ENCODE results near the gene FKBP10.
A peak's percentile ranks its signal among the peaks of the same experiment; 100 is the strongest.
"Not testable (repeated sequence)": the region's sequence is repeated elsewhere in the genome, so short reads cannot be mapped to it uniquely, and the experiment has no call there.

Gene FKBP10

GRCh38 chr17:41773731-41774193 is 39.0 kb upstream of the FKBP10 start:
- ATAC-seq: no peak
- TF ChIP-seq OSR1 (CRISPR knock-in tag; IDR thresholded peaks at IDR 0.05): no peak

- no peak for TF ChIP-seq ARNTL (CRISPR knock-in tag; IDR thresholded peaks at IDR 0.05; ENCODE audit: borderline replicate concordance, low read depth)
- no peak for ATAC-seq
These were observed 37.2 kb upstream of the FKBP10 start for GRCh38 chr17:41775394-41776226.

- ATAC-seq: not testable (repeated sequence)
These were observed 36.4 kb upstream of the FKBP10 start for GRCh38 chr17:41776262-41776900.

GRCh38 chr17:41777157-41777573 is 35.6 kb upstream of the FKBP10 start:
- peak; percentile 76 for ATAC-seq
- 0 out of 2 replicates have a peak, but pooled peaks have one; percentile 44 for TF ChIP-seq GLIS3 (CRISPR knock-in tag; IDR thresholded peaks at IDR 0.05)
- TF ChIP-seq TSHZ2 (CRISPR knock-in tag; IDR thresholded peaks at IDR 0.05): 0 out of 2 replicates have a peak, but pooled peaks have one; percentile 16
- no peak for TF ChIP-seq OSR1 (CRISPR knock-in tag; IDR thresholded peaks at IDR 0.05)

GRCh38 chr17:41777574-41778188 is 35.1 kb upstream of the FKBP10 start:
- TF ChIP-seq TCF4 (CRISPR knock-in tag; IDR thresholded peaks at IDR 0.05; ENCODE audit: borderline replicate concordance) (no peak; the same call in 1 of the 2 replicates), PATZ1 (CRISPR knock-in tag; IDR thresholded peaks at IDR 0.05; ENCODE audit: borderline replicate concordance) (0 out of 2 replicates have a peak, but pooled peaks have one; percentile 47)
- ATAC-seq: peak; percentile 90

- no peak for ATAC-seq
- TF ChIP-seq ZNF565 (CRISPR knock-in tag; conservative IDR thresholded peaks at IDR 0.05; ENCODE audit: low read depth): no peak
These were observed 32.9 kb upstream of the FKBP10 start for GRCh38 chr17:41779954-41780353.

- no peak for ATAC-seq
- no peak for TF ChIP-seq CREB5 (CRISPR knock-in tag; IDR thresholded peaks at IDR 0.05; ENCODE audit: low read depth)
- no peak for TF ChIP-seq BACH2 (CRISPR knock-in tag; IDR thresholded peaks at IDR 0.05; ENCODE audit: borderline replicate concordance)
- TF ChIP-seq PPARA (CRISPR knock-in tag; IDR thresholded peaks at IDR 0.05; ENCODE audit: borderline replicate concordance): no peak
- TF ChIP-seq TCF4 (CRISPR knock-in tag; IDR thresholded peaks at IDR 0.05; ENCODE audit: borderline replicate concordance): no peak
- TF ChIP-seq ARNTL (CRISPR knock-in tag; IDR thresholded peaks at IDR 0.05; ENCODE audit: borderline replicate concordance, low read depth): no peak
- no peak for TF ChIP-seq SNAI2 (CRISPR knock-in tag; IDR thresholded peaks at IDR 0.05)
- no peak for TF ChIP-seq ZNF70 (CRISPR knock-in tag; IDR thresholded peaks at IDR 0.05)
- no peak for TF ChIP-seq ZFP3 (CRISPR knock-in tag; IDR thresholded peaks at IDR 0.05)
- no peak for TF ChIP-seq ZC3H10 (CRISPR knock-in tag; IDR thresholded peaks at IDR 0.05)
- no peak for TF ChIP-seq ESRRG (CRISPR knock-in tag; IDR thresholded peaks at IDR 0.05)
- TF ChIP-seq ZFP30 (CRISPR knock-in tag; IDR thresholded peaks at IDR 0.05): no peak
- TF ChIP-seq POU6F1 (CRISPR knock-in tag; IDR thresholded peaks at IDR 0.05; ENCODE audit: borderline replicate concordance, low read depth): no peak
- no peak for TF ChIP-seq CSRNP3 (CRISPR knock-in tag; IDR thresholded peaks at IDR 0.05)
- TF ChIP-seq ISL1 (CRISPR knock-in tag; IDR thresholded peaks at IDR 0.05): no peak
These were observed 31.2 kb upstream of the FKBP10 start for GRCh38 chr17:41781404-41782110.
